Astrocyte (in vitro differentiated cells and primary cell): ENCODE measurements around the gene OXER1.

Experiments used
- EZH2 ChIP-seq: IDR thresholded peaks from 2 replicates; pipeline ENCODE4 v1.6.1; 2012; ENCODE audit warnings: mild to moderate bottlenecking, low read length, inconsistent platforms; ENCODE audit not compliant: insufficient read depth
- TF ChIP-seq, protein P1 (sequence below): IDR thresholded peaks from 2 replicates; pipeline ENCODE4 v1.5.1; 2011; ENCODE audit warnings: low read depth, mild to moderate bottlenecking, inconsistent platforms, low read length, moderate library complexity; ENCODE audit not compliant: insufficient read depth

GRCh38 chr2:42800461-42800962 lies 36.6 kb upstream of the OXER1 start:
- TF ChIP-seq, protein P1, sequence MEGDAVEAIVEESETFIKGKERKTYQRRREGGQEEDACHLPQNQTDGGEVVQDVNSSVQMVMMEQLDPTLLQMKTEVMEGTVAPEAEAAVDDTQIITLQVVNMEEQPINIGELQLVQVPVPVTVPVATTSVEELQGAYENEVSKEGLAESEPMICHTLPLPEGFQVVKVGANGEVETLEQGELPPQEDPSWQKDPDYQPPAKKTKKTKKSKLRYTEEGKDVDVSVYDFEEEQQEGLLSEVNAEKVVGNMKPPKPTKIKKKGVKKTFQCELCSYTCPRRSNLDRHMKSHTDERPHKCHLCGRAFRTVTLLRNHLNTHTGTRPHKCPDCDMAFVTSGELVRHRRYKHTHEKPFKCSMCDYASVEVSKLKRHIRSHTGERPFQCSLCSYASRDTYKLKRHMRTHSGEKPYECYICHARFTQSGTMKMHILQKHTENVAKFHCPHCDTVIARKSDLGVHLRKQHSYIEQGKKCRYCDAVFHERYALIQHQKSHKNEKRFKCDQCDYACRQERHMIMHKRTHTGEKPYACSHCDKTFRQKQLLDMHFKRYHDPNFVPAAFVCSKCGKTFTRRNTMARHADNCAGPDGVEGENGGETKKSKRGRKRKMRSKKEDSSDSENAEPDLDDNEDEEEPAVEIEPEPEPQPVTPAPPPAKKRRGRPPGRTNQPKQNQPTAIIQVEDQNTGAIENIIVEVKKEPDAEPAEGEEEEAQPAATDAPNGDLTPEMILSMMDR, result no peak
- no peak for TF ChIP-seq EZH2
